ENCODE results near the gene RBMXL3. TPM values are rescaled to one million over a fixed set of nuclear protein-coding genes. Genes with fewer than 3 reads are reported as not detected.

The RBMXL3 gene
- polyA plus RNA-seq, 1 of the 3 experiments (the other 2 are of a cell fraction): not detected

- Histone ChIP-seq H2AFZ (ENCODE audit: low read depth) (no peak overlapping the region), H3K27me3 (ENCODE audit: insufficient read depth) (no peaks in the 10 kb centered on the region), H3K27ac (ENCODE audit: low read depth in 2 of 2, low read length in 1 of 2) (no peak overlapping the region), H3K79me2 (ENCODE audit: insufficient read depth) (no peaks in the 10 kb centered on the region; the same call in 1 of the 2 replicates), H3F3A (replicated peaks; ENCODE audit: insufficient read depth) (no peaks in the 10 kb centered on the region), H3K4me2 (no peak overlapping the region), H3K36me3 (replicated peaks in 1 of 2; ENCODE audit: control insufficient read depth in 1 of 2, insufficient read depth in 2 of 2, low read length in 1 of 2) (no peaks in the 10 kb centered on the region), H3K4me3 (ENCODE audit: low read depth in 2 of 2, low read length in 1 of 2) (no peak overlapping the region), H3K4me1 (ENCODE audit: control insufficient read depth in 1 of 2, insufficient read depth in 2 of 2, low read depth in 1 of 2, low read length in 1 of 2) (no peaks in the 10 kb centered on the region), H3K9me3 (no peaks in the 10 kb centered on the region), H3K9me2 (no peaks in the 10 kb centered on the region), H4K20me1 (ENCODE audit: insufficient read depth) (no peaks in the 10 kb centered on the region), H3K9ac (no peak overlapping the region)
- ChIA-PET CTCF (interaction anchor here (0.7 kb wide), 2 partner anchors 8 kb away, joined by 3 read pairs; no protein-coding TSS in a partner anchor), POLR2A (no interaction called here)
- DNase-seq: no peak
- 22% methylated on average over 1 of the region's 1 CpG for WGBS (ENCODE audit: low lambda C conversion rate)
- TF ChIP-seq MAX (IDR thresholded peaks at IDR 0.05; ENCODE audit: low read depth) (no peak), CTCF (IDR thresholded peaks at IDR 0.05) (no peak), TCF12 (IDR thresholded peaks at IDR 0.05) (no peak), FOXJ3 (CRISPR knock-in tag; IDR thresholded peaks at IDR 0.05) (no peak), YY1 (IDR thresholded peaks at IDR 0.05; ENCODE audit: low read depth) (no peak), RAD21 (IDR thresholded peaks at IDR 0.05; ENCODE audit: low read length) (no peak), MEF2A (IDR thresholded peaks at IDR 0.05; ENCODE audit: borderline replicate concordance, low read depth) (no peak), JUND (IDR thresholded peaks at IDR 0.05) (no peak)
Observed at GRCh38 chrX:115237056-115237455, 47.8 kb downstream of the RBMXL3 start.

Other genes starting within 250 kb of the RBMXL3 start
- gene IL13RA2, start 171.8 kb upstream of the RBMXL3 start, polyA plus RNA-seq (2012; rRNA removed): 8.1 and 9.6 TPM in 2 replicates
- 1.7 and 2.3 TPM in 2 replicates for gene LRCH2, start 44.7 kb downstream of the RBMXL3 start, polyA plus RNA-seq (2012; rRNA removed)
- not detected in 2 replicates for gene LUZP4, start 100.3 kb downstream of the RBMXL3 start, polyA plus RNA-seq (2012; rRNA removed)

All from SK-N-SH (cell line).